Uterus (tissue), 4 donors: Measurements from ENCODE around the gene ERVH48-1. TPM values are rescaled to one million over a fixed set of nuclear protein-coding genes. Genes with fewer than 3 reads are reported as not detected.

ENCODE experiments used
- DNase-seq, 2 donors: peaks; one replicate each; pipeline ENCODE4 v3.0.0-alpha.2; 2019 to 2020
- H3K27ac ChIP-seq, 2 donors: fragments of 200-600 bp; sonication (generic); 1 replicate in 1 of 2; 2 replicates in 1 of 2; pipeline ENCODE4 v1.5.1; 2016 to 2018
- H3K27me3 ChIP-seq, 2 donors: fragments of 200-600 bp; sonication (generic); one replicate each; pipeline ENCODE4 v1.5.1; 2018 to 2019; ENCODE audit warnings: control low read depth in 1 of 2
- H3K36me3 ChIP-seq, 2 donors: fragments of 200-600 bp; sonication (generic); one replicate each; pipeline ENCODE4 v1.5.1; 2019; ENCODE audit warnings: control low read depth in 1 of 2
- H3K4me1 ChIP-seq, 2 donors: fragments of 200-600 bp; sonication (generic); one replicate each; pipeline ENCODE4 v1.5.1; 2018 to 2019; ENCODE audit warnings: control low read depth in 1 of 2
- H3K4me3 ChIP-seq, 2 donors: fragments of 200-600 bp; sonication (generic); 1 replicate in 1 of 2; 2 replicates in 1 of 2; pipeline ENCODE4 v1.5.1; 2018 to 2019; ENCODE audit warnings: mild to moderate bottlenecking in 1 of 2
- H3K9me3 ChIP-seq, 2 donors: fragments of 200-600 bp; sonication (generic); one replicate each; pipeline ENCODE4 v1.5.1; 2019; ENCODE audit warnings: control low read depth in 1 of 2
- POLR2A ChIP-seq, 2 donors: fragments of 450-650 bp; IDR thresholded peaks; one replicate each; pipeline ENCODE4 v1.6.1; 2016; ENCODE audit warnings: antibody characterized with exemption in 2 of 2, mild to moderate bottlenecking in 1 of 2, moderate library complexity in 1 of 2
- intact Hi-C: fragments of 100-400 bp; cut with DNase I; formaldehyde crosslinking; loops from one replicate; pipeline ENCODE4 v1.15.1; 2023; ENCODE audit warnings: low total_unique reads
- total RNA-seq, 4 donors: library from RNA; depleted of rRNA in 3 of 4; stranded (reverse); fragments of >200 nt in 3 of 4; gene quantifications; one replicate each; pipeline versions ENCODE4 v1.1.0 to v1.2.4, GENCODE V29; 2014 to 2023
- TF ChIP-seq, protein P1 (sequence below), 4 experiments: fragments of 200-600 bp in 2 of 4; fragments of 450-650 bp in 2 of 4; sonication (generic) in 2 of 4; IDR thresholded peaks; one replicate each; pipeline ENCODE4 v1.5.1; 2016 to 2019; ENCODE audit warnings: antibody characterized with exemption in 4 of 4, mild to moderate bottlenecking in 2 of 4, moderate library complexity in 1 of 4
- donor health status: DM: yes; HTN: yes; CAD: no.

ERVH48-1 gene
- total RNA-seq, 4 donors from 2014 or later = not detected

DNA sequence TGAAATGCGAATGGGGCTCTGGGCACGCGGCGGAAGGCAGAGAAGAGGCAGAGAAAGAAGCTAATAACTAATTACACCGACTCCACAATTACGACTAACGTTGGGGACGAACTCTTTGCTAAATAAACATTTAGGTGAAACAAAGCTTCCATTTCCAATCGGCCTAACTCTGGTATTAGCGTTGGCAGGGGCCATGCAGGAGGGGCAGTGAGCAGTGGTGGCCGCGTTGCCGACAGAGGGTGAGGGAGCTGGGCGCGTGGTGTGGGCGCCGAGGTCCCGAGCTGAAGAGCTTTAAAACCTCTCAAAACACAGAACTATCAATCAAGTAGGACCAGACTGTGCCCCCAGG is 32.9 kb downstream of the ERVH48-1 start:
- no peaks in the 10 kb centered on the region for H3K27me3 ChIP-seq
- H3K36me3 ChIP-seq = no peaks in the 10 kb centered on the region
- H3K4me3 ChIP-seq = peak overlapping the region; percentile 58 to 69
- intact Hi-C loops = loop anchor here (10.0 kb wide), 1 partner anchor 82 kb away; the partner anchor contains the start of gene PKNOX1
- H3K4me1 ChIP-seq = no peaks in the 10 kb centered on the region
- H3K9me3 ChIP-seq = no peaks in the 10 kb centered on the region
- H3K27ac ChIP-seq = peak overlapping the region; percentile 89 to 92
- DNase-seq = no peak
- TF ChIP-seq, protein P1, sequence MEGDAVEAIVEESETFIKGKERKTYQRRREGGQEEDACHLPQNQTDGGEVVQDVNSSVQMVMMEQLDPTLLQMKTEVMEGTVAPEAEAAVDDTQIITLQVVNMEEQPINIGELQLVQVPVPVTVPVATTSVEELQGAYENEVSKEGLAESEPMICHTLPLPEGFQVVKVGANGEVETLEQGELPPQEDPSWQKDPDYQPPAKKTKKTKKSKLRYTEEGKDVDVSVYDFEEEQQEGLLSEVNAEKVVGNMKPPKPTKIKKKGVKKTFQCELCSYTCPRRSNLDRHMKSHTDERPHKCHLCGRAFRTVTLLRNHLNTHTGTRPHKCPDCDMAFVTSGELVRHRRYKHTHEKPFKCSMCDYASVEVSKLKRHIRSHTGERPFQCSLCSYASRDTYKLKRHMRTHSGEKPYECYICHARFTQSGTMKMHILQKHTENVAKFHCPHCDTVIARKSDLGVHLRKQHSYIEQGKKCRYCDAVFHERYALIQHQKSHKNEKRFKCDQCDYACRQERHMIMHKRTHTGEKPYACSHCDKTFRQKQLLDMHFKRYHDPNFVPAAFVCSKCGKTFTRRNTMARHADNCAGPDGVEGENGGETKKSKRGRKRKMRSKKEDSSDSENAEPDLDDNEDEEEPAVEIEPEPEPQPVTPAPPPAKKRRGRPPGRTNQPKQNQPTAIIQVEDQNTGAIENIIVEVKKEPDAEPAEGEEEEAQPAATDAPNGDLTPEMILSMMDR (IDR thresholded peaks at IDR 0.05) = no peak
- no peak for TF ChIP-seq POLR2A (IDR thresholded peaks at IDR 0.05)

GRCh38 chr21:42887326-42887725 is 38.1 kb downstream of the ERVH48-1 start:
- intact Hi-C loops = no loop called here

GRCh38 chr21:42883921-42884320 is 41.5 kb downstream of the ERVH48-1 start:
- intact Hi-C loops = no loop called here
- H3K9me3 ChIP-seq = no peaks in the 10 kb centered on the region
- no peak for DNase-seq
- H3K27me3 ChIP-seq = no peaks in the 10 kb centered on the region
- no peak overlapping the region for H3K27ac ChIP-seq
- no peak overlapping the region for H3K4me3 ChIP-seq
- peaks cover 0 to 3% of the 10 kb centered on the region in 2 donors for H3K4me1 ChIP-seq
- TF ChIP-seq POLR2A (IDR thresholded peaks at IDR 0.05) = no peak
- TF ChIP-seq, protein P1 (IDR thresholded peaks at IDR 0.05) = no peak
- H3K36me3 ChIP-seq = no peaks in the 10 kb centered on the region

More at GRCh38 chr21:42887326-42887725, 38.1 kb downstream of the ERVH48-1 start:
- Histone ChIP-seq H3K4me3 (no peak overlapping the region), H3K9me3 (no peaks in the 10 kb centered on the region), H3K27ac (no peak overlapping the region), H3K27me3 (no peaks in the 10 kb centered on the region), H3K4me1 (no peaks in the 10 kb centered on the region), H3K36me3 (no peaks in the 10 kb centered on the region)
- DNase-seq = no peak
- TF ChIP-seq, protein P1 (IDR thresholded peaks at IDR 0.05) = no peak
- TF ChIP-seq POLR2A (IDR thresholded peaks at IDR 0.05) = no peak

GRCh38 chr21:42880352-42880751 is 45.1 kb downstream of the ERVH48-1 start:
- Histone ChIP-seq H3K4me1 (peaks cover 0 to 3% of the 10 kb centered on the region in 2 donors), H3K4me3 (no peak overlapping the region), H3K27ac (no peak overlapping the region), H3K9me3 (no peaks in the 10 kb centered on the region), H3K27me3 (no peaks in the 10 kb centered on the region), H3K36me3 (no peaks in the 10 kb centered on the region)
- DNase-seq = no peak
- intact Hi-C loops = no loop called here
- TF ChIP-seq POLR2A (IDR thresholded peaks at IDR 0.05) = no peak
- TF ChIP-seq, protein P1 (IDR thresholded peaks at IDR 0.05) = no peak

DNA sequence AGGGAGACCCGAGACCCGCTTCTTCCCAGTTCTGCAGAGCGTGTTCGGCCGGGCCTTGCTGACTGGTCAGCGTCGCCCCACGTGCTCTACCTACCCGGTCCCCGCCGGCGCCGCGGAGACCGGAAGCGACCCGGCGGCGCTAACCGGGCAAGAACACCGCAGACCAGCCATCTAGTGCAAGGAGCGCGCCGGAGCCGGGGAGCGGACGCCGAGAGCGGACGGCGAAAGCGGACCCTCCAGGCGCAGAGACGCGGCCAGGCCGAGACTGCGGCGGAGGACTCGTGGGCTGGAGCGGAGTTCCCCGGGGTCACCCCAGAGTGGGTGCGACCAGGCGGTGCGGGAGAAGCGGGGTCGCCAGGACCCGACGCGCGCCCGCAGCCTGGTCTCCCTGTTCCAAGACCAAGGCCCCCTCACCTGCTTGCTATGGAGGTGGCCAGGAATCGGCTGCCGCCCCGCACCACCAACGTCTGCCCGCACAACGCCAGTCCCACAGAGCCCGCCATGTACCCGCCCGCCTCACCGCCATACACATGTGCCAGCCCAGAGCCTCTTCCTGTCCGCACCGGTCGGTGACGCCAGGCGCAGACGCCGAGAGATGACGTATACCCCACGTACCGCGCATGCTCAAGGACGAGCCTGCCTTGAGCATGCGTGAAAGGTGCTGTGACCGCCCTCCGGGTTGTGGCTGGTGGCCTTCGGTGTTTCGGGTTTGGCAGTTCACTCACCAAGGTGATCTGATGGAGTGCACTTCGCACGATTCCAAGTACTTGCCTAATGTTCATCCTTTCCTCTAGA is 46.2 kb downstream of the ERVH48-1 start, which contains the start of gene WDR4:
Gene WDR4, minus strand, starts transcription at position 547 of the 795 bp plus-strand sequence. Its CDS starts 44 bp downstream, at position 503.
- TF ChIP-seq POLR2A (IDR thresholded peaks at IDR 0.05) = peak; percentile 55 to 81
- TF ChIP-seq, protein P1 (IDR thresholded peaks at IDR 0.05) = peak in 2 of 4 experiments; percentile 17 to 40

More for the DNA sequence above, 46.2 kb downstream of the ERVH48-1 start, which contains the start of gene WDR4:
- H3K27me3 ChIP-seq = no peaks in the 10 kb centered on the region
- peak within 1 kb of the TSS; percentile 81 for H3K27ac ChIP-seq
- peak within 1 kb of the TSS; percentile 77 to 87 for H3K4me3 ChIP-seq
- H3K36me3 ChIP-seq = no peaks in the 10 kb centered on the region
- intact Hi-C loops = no loop called here
- peak; percentile 97 to 98 for DNase-seq
- H3K4me1 ChIP-seq = peaks cover 0 to 3% of the 10 kb centered on the region in 2 donors
- no peaks in the 10 kb centered on the region for H3K9me3 ChIP-seq
